OCI-LY7 (cell line): ENCODE data around the gene CCDC174.

Experiments used
- EZH2phosphoT487 ChIP-seq: fragments of 200-600 bp; sonication (generic); IDR thresholded peaks from 2 replicates; pipeline ENCODE4 v1.6.1; 2018; ENCODE audit warnings: low read depth, borderline replicate concordance, mild to moderate bottlenecking, mixed run types, antibody characterized with exemption, low read length, moderate library complexity, mixed read lengths
- TF ChIP-seq, protein P1 (sequence below): fragments of 200-600 bp; sonication (generic); conservative IDR thresholded peaks from 2 replicates; pipeline ENCODE4 v1.5.1; 2014; ENCODE audit warnings: mild to moderate bottlenecking, antibody characterized with exemption, low read length, moderate library complexity, mixed read lengths

DNA sequence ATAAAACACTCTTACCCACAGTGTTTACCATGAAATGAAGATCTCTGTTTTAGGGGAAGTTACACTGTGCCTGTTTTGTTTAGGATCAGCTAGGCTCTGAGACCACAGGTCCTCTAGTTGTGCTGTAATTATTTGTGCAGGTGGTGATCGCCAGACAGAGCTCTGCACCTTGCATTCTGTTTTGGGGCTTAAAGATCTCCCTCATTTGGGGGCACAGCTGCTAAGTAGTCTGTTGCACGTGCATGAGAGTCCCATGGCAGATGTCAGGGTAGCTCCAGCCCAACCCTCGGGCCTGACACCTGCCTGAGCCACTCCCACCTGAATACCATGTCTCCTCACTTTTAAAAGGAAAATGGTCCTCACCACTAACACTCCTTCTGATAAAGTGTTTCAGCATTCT lies 35.8 kb downstream of the CCDC174 start:
- no peak for TF ChIP-seq EZH2phosphoT487
- TF ChIP-seq, protein P1, sequence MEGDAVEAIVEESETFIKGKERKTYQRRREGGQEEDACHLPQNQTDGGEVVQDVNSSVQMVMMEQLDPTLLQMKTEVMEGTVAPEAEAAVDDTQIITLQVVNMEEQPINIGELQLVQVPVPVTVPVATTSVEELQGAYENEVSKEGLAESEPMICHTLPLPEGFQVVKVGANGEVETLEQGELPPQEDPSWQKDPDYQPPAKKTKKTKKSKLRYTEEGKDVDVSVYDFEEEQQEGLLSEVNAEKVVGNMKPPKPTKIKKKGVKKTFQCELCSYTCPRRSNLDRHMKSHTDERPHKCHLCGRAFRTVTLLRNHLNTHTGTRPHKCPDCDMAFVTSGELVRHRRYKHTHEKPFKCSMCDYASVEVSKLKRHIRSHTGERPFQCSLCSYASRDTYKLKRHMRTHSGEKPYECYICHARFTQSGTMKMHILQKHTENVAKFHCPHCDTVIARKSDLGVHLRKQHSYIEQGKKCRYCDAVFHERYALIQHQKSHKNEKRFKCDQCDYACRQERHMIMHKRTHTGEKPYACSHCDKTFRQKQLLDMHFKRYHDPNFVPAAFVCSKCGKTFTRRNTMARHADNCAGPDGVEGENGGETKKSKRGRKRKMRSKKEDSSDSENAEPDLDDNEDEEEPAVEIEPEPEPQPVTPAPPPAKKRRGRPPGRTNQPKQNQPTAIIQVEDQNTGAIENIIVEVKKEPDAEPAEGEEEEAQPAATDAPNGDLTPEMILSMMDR: no peak
